Pulmonary artery endothelial cell (primary cell): ENCODE measurements around the gene ANGPT4. TPM values are rescaled to one million over a fixed set of nuclear protein-coding genes. Genes with fewer than 3 reads are reported as not detected.

Experiments used
- DNase-seq: peaks from one replicate; pipeline ENCODE4 v3.0.0-alpha.2; 2011; ENCODE audit warnings: low read depth, low spot score
- total RNA-seq: library from RNA; depleted of rRNA; stranded (reverse); fragments of >200 nt; gene quantifications from 2 replicates; pipeline ENCODE4 v1.2.3, GENCODE V29; 2014

Gene ANGPT4, protein sequence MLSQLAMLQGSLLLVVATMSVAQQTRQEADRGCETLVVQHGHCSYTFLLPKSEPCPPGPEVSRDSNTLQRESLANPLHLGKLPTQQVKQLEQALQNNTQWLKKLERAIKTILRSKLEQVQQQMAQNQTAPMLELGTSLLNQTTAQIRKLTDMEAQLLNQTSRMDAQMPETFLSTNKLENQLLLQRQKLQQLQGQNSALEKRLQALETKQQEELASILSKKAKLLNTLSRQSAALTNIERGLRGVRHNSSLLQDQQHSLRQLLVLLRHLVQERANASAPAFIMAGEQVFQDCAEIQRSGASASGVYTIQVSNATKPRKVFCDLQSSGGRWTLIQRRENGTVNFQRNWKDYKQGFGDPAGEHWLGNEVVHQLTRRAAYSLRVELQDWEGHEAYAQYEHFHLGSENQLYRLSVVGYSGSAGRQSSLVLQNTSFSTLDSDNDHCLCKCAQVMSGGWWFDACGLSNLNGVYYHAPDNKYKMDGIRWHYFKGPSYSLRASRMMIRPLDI
- total RNA-seq, result not detected in 2 replicates

DNA sequence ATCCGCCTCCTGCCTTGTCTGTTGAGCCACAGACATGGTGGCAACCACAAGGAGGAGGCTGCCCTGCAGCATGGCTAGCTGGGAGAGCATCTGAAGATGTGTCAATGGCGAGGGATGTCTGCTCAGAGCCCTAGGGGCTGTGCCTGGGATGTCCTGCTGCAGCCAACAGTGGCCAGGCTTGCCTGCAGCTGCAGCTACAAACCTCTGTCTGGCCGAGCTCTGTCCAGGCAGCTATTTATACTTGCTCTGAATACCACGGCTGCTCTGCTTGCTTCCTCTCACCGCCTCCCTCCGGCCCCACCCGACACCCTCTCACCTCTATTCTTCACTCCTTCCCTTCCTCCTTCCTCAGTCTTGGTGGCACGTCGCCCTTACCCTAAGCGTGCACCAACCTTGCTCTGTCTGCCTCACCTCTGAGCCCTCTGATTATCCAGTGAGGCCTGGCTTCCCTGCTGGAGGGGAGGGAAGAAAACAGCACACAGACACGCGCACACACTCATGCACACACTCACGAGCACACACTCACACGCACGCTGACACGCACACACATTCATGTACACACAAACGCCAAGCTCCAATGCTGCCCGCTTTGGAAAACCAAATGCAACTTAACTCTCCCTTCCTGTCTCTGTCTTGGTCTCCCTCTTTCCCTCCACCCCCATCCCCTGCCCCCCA is at the start of gene ANGPT4:
TSS of gene ANGPT4 (minus strand) at position 210 of the 675 bp plus-strand sequence. CDS start at position 90, 120 bp downstream.
- DNase-seq, result no peak

DNA sequence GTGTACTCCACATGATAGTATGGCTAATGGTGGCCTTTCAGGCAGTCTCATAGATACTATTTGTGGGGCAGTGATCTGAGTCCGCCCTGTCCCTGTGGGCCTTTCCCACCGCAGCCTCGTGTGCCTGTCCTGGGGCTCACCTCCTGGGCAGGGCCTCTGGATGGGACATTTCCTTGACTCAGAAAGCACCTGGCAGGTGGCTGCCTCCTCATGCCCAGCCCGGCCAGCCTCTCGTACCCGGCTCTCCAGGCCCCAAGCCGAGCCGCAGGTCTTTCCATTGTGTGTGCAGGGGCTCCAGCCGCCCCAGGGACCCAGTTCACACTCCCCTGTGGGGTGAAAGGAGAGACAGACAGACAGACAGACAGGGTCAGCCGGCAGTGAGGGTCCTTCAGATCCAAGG is 47.7 kb upstream of the ANGPT4 start:
- no peak for DNase-seq

DNA sequence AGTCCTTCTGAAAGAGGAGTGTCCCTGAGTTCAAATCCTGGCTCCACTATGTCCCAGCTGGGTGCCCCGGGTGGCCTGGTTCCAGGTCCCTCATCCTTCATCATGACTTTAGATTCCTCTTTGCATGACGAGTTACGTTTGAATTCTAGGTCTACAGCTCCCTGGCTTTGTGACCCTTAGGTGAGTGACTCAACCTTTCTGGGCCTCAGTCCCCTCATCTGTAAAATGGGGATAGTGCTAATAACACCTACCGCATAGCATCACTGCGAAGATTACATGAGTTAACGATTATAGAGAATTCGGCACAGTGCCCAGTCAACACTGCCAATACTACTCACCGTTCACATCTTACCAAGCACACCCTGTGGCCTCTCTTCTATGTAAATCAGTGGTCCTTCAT is 46.5 kb upstream of the ANGPT4 start:
- no peak for DNase-seq

DNA sequence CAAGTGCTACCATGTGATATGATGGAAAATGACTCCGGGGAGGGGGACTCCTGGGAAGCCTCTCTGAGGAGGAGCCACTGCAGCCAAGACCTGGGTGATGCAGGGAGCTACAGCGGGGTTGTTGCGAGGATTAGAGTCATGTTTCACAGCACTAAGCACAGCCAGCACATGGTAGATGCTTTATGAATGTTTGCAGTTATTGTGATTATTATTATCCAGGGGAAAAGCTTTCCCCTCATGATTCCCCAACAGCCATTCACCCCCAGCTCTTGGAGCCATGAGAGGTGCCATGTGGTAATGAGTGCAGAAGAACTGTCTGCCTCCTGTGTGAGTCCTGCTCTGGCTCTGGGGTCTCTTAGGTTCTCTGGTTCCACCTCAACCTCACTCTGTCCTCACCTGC is 46.1 kb upstream of the ANGPT4 start:
- DNase-seq, result no peak

DNA sequence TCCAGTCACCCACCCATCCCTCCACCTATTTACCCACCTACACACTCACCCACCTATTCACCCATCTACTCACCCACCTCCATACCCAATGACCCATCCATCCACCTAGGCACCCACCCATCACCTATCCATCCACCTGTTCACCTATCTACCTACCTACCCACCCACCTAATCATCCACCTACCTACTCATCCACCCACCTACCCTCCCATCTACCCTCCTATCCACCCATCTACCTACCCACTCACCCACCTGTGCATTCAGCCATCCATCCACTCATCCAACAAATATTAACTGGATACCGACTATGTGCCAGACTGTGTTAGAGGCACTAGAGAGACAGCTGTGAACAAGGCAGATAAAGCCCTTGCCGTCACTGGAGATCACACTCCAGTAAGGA is 45.6 kb upstream of the ANGPT4 start:
- no peak for DNase-seq

DNA sequence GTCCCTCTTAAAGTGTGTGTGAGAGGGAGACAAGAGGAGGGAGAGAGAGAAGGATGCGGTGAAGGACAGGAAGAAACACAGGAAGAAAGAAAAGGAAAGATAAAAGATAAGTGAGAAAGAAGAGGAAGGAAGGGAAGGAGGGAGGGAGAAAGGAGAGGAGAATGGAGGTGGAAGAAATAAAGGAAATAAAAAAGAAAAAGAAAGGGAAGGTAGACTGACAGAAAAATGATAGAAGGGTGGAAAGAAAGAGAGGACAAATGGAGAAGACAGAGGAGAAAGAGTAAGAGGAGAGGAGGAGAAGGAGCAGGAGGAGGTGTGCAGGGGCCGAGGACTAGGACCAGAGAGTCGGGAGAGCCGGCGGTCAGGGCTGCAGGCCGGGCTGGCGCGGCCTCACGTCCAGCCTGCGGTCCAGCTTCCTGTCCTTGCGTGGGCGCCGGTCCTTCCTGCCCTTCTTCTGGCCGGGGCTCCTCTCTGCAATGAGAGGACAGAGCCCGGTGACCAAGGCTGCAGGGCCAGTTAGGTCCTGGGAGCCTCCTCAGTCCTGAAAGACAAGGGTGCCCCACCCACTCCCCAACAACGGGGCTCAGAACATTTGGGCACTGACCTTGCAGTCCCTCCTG is 44.0 kb upstream of the ANGPT4 start:
- DNase-seq, result no peak

DNA sequence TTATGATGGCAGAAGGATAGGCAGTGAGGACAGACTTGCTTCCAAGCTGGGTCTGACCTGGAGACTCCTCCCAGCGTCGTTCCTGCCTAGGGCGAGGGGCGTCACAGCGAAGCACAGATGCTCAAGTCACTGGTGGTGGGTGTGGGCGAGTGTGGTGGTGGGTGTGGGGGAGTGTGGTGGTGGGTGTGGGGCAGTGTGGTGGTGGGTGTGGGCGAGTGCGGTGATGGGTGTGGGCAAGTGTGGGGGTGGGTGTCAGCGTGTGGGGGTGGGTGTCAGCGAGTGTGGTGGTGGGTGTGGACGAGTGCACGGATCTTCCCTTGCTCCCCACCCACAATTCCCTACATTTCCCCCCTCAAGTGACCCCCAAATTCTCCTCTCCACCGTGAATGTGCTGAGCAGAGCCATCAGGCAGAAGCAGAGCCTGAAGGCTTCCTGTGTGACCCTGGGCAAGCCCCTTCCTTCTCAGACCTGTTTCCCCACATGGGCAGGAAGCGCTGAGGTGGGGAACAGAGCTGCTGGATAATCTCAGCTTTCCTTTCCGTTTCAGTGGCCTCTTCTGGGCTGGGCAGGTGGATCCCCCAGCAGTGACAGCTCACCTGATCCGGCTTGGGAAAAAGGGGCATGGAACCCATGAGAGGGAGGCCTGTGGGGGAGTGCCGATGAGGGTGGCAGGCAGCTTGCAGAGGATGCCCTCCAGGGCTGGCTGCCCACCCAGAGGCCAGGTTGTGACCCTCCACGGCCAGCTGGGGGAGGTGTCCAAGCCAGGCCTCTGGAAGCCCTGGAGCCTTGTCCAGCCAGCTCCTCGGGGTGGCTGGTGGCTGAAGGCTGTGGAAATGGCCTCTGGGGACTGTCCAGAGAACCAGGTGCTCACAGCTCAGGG is 43.0 kb upstream of the ANGPT4 start:
- no peak for DNase-seq

DNA sequence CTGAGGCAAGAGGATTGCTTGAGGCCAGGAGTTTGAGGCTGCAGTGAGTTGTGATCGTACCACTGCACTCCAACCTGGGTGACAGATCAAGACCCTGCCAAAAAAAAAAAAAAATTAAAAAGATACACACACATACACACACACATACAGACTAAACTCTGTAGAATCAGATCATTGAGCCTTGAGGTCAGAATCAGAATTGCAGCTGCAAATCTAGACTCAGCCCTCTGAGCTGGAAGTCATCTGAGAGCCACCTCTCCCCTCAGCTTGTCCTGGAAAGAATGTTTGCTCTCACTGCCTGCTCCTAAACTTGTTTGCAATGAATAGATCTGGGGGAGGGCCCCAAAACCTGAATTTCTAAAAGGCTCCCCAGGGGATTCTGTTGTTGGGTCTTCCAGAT is 41.4 kb upstream of the ANGPT4 start:
- no peak for DNase-seq

DNA sequence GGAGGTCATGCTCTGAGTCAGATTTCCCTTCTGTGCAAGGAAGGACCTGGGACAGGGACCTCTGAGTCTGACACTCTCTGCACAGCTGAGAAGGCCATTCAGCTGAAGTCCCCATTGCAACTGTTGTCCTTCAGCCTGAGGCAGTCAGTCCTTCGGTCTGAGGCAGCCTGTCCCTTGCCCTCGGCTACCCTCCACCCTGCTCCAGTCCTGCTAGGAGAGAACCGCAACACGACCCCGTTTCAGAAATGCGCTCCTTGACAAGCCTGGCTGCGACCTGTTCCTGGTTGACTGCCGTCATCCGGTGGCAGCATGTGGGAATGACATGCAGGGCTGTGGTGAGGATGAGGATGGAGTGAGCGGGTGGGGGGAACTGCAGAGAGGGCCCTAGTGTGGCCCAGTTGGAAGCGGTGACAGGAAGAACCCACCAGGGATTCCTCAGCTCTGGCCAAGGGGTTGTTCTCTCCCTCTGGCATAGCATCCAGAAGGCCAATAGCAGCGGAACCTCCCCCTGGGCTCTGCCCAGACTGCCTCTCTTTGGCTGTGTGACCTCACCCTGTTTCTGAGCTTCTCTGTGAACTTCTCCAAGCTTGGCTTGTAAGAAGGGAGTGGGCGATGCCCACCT is 40.3 kb upstream of the ANGPT4 start:
- DNase-seq, result no peak

DNA sequence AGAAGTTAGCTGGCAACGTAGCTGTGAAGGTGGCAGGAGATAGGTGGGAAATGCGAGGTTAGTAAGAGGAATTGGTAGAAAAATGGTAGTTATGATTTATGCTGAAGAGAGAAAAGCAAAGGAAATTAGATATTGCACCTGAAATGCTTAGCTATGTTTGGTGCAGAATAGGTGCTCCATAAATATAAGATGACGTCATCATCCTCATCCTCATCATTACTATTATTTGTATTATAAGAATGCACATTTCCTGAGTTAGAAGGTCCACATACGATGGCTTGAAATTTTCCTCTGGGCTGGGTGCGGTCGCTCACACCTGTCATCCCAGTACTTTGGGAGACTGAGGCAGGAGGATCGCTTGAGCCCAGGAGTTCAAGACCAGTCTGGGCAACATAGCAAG is 39.5 kb upstream of the ANGPT4 start:
- DNase-seq, result no peak

DNA sequence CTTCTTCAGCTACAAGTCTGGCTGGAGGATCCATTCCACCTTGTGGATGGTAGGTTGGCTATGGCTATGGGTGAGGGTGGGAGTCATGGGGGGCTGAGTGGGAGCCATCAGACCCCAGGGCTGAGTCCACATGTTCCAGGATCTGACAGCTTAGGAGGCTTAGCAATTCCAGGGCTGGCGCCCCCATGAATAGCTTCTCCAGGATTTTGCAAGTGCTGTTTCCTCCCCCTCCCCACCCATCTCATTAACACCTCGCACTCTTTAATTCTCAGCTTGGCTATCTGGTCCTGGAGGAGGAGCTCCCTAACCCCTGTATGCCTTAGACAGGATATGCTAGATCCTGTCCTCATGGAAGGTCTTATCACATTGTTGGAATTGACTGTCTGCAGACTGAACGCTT is 39.0 kb upstream of the ANGPT4 start:
- no peak for DNase-seq

DNA sequence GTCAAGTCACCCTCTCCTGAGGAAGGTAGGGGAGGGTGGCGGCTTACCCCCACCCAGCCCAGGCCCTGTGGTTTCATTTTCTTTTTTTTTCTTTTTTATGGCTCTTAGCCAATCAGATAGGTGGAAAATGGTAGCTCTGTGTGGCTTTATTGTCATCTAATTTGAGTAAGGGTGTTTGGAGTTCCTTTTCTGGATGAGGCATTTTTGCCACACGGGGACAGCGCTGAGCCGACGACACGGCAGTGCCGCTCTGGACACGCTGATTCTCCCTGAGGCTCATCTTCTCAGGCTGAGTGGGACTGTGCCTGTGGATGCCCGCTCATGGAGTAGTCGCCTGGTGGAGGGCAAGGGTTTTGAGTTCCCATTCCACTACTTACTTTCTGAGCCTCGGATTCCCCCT is 37.6 kb upstream of the ANGPT4 start:
- no peak for DNase-seq

DNA sequence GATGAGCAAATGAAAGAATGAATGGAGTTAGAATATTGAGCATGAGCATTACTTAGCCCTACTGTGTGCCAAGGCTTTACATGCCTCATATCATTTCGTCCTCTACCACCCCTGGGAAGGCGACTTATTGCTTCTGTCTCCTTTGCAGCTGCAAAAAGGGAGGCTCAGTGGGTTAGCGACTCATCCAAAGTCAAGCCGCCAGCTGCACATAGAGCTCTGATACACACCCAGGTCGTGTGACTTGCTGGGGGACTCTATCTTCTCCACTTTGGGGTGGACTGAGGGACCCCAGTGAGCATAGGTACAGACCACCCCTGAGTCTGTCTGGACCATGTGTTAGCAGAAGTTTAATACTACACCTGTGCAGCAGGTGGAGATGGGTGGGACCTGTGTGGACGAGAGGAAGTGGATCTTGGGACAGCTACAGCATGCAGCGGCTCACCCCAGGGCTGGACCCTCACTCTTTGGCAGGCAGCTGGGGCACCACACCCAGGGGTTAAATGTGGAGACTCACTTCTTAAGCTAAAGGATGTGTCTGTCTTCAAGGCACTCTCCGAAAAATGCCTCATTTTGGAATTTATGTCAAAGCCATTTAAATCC is 36.2 kb upstream of the ANGPT4 start:
- no peak for DNase-seq

DNA sequence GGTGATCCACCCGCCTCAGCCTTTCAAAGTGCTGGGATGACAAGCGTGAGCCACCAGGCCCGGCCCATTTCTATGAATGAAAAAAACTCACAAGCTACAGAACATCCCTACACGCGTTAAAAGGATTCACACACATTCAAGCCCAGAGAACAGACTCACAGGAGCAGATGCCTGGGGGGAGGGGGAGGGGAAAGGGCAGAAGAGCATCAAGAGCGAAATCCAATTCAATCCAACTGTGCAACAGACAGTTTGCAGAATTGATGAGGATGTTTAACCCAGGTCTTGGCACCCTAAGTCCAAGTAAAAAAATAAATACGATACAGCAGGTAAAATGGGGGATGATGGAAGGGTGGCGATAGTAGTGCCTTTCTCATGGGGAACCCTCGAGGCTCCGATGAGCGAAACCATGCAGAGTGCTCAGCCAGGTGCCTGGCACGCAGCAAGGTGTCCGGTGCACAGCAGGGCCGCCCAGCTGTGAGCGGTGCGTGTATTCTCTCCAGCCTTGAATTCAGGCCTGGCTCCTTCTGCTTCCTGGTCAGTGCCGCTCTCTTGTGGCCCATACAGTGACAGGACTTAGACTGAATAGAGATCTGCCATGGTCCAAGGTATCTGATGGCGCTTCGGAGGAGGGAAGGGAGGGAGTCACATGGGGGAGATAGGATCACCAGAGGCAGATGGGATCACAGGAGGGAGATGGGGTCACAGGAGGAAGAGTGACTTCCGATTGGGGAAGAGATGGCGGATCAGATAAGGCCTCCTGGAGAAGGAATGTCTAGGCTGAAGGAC is 35.4 kb upstream of the ANGPT4 start:
- no peak for DNase-seq

DNA sequence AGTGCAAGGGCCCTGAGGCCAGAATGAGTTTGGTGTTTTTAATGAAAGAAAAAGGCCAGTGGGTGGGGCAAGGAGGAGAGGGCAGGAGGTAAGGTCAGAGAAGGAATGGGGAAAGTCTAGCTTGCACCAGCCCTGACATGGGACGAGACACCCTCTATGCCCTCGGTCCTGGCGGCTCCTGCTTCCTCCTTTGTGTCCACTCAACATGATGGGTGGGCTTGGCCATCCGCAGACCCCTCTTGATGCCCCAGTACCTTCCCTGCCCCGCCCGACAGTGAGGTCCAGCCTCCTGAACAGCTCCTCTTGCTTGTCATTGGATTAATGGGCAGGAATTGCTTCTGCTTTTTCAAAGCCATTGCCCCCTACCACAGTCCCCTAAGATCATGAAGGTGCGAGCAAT is 33.6 kb upstream of the ANGPT4 start:
- DNase-seq, result no peak

DNA sequence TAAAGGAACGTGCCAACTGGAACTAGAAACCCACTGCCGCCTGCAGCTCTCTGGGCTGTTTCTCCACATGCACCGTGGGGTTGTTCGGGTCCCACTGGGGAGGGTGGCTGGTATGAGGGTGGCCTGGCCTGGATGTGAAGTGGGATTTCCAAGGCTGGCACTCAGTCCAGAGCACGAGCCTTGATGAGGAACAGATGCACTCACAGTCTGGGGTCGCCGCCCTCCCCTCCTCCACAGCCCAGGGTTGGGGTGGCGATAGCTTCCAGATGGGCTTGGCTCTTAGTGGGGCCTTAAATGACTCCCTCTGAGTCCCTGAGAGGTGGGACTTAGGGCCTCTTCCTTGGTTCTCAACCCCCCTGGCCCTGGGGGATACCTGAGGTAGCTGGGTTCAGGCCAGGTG is 30.7 kb upstream of the ANGPT4 start:
- DNase-seq, result no peak

DNA sequence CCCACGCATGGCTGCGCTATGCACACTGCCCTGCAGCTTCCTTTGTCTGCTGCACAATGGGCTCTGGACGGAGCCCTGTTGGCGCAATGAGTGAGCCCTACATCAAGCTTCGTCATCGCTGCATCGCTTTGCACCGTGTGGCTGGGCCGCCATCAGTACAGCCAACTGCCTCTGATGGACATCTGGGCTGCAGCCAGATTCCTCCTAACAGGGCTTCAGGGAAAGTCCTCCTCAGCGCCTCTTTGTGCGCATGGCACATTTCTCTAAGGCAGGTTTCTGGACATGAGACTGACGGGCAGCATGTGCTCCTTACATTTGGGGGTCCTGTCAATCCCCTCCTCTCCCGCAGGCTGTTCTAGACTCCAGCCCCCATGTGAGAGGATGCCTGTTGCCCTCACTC is 29.7 kb upstream of the ANGPT4 start:
- DNase-seq, result no peak

DNA sequence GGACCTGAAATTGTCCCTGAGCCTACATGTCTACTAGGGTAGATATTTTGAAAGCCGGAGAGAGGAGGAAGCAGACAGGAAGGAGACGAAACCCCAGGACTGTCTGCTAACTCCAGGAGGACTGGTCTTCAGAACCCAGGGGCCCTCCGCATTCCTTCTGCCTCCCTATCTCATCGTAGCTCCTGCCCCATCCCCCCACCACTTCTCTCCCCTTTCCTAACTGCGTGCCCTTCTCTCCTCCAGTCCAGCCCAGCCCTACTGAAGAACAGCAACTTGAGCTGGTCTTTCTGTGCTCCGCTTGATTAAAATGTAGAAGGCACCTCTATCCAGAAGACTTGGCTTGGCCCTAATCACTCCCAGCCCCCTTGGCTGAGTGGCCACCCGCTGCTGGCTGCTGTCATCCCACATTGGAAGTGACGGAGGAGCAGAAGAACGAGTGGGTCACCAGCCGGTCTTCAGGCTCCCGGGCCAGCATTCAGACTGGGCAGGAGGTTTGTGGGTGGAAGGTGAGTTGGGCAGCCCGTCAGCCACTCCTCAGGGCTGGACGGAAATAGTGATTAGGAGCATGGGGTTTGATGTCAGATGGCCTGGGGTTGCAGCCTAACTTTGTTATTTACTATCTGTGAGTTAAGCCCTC is 28.8 kb upstream of the ANGPT4 start:
- no peak for DNase-seq

DNA sequence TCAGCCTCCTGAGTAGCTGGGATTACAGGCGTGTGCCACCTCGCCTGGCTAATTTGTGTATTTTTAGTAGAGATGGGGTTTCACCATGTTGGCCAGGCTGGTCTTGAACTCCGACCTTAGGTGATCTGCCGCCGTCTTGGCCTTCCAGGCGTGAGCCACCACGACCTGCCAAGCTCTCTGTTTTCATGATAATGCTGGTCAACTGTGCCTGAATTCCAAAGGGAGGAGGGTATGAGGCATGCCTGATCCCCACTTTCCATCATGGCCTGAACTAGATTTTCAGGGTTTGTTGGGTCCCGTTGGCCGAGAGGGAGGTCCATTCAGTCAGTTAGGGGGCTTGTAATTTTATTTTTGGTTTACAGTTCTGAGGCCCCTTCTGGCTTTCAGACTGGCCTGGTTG is 28.0 kb upstream of the ANGPT4 start:
- no peak for DNase-seq
